Measurements from ENCODE around the gene ZNF584.

DNA sequence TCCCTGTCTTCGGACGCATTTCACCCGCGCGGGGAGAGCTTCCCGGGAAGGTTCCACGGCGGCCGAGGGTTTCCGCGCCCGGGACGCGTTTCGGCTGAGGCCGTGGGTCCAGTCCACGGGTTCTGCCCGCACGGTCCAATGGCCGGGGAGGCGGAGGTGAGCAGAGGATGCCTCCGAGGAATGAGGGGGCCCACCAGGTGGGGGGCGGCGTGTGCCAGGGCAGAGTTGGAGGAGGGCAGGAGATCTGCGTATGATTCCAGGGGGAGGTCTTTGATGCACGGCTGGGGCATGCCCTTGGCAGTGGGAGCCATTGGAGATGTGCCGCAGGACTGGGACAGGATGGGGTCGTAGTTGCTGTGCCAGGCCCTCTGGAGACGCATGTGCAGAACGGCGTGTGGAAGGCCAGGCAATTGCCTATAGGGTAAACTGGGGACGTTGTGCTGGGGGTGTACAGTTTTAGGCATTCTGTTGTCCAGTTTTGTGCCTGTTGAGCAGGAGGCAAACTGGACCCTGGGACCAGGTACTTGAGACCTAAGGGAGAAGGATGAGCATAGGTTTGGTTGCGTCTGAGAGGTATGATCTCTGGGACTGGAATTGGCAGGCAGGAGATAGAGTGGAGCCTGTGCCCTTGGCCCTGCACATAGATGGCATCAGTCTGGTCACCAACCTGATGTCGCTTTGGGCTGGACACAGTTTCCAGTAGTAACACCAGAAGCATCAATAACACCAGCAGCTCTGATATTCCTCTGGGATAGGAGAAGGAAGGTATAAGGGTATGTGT is 751 bp downstream of the ZNF584 start:
- no peak for TF ChIP-seq GATA3 (IDR thresholded peaks at IDR 0.05; ENCODE audit: low read depth, low read length)
- no peak for TF ChIP-seq GATA2 (IDR thresholded peaks at IDR 0.05; ENCODE audit: low read depth, low read length)

Data from SH-SY5Y (cell line).